ENCODE data around the gene GORASP2. TPM values are rescaled to one million over a fixed set of nuclear protein-coding genes. Genes with fewer than 3 reads are reported as not detected.
A peak's percentile ranks its signal among the peaks of the same experiment; 100 is the strongest.

The GORASP2 gene
- total RNA-seq, 2 experiments from 2014 or later = 87.3 to 95.7 TPM

GRCh38 chr2:170925923-170926322, 3.1 kb upstream of the GORASP2 start:
- Histone ChIP-seq H3K9me3 (ENCODE audit: control insufficient read depth in 1 of 2, insufficient read depth in 1 of 2, low read length in 2 of 2) (peaks cover 0 to 19% of the 10 kb centered on the region in 2 experiments), H3K4me3 (ENCODE audit: low read length) (no peak overlapping the region), H3K36me3 (ENCODE audit: insufficient read depth, low read length) (no peaks in the 10 kb centered on the region), H3K4me1 (ENCODE audit: insufficient read depth, low read length) (peaks cover 12% of the 10 kb centered on the region), H3K27ac (ENCODE audit: low read depth in 1 of 2, low read length in 2 of 2) (no peak overlapping the region), H3K27me3 (ENCODE audit: control insufficient read depth in 1 of 2, insufficient read depth in 2 of 2, low read length in 2 of 2) (no peaks in the 10 kb centered on the region)
- ChIA-PET POLR2A (no interaction called here), CTCF (no interaction called here)
- no peaks in the 10 kb centered on the region for H3K9me3 Mint-ChIP-seq
- no peak overlapping the region for H3K27ac Mint-ChIP-seq
- peaks cover 23% of the 10 kb centered on the region for H3K4me1 Mint-ChIP-seq (ENCODE audit: low read depth)
- no peak for TF ChIP-seq CTCF (IDR thresholded peaks at IDR 0.05)
- H3K4me3 Mint-ChIP-seq = no peak overlapping the region
- peaks cover 22% of the 10 kb centered on the region for H3K36me3 Mint-ChIP-seq (ENCODE audit: low read depth)
- H3K27me3 Mint-ChIP-seq = no peaks in the 10 kb centered on the region
- no peak for DNase-seq
- no peak for ATAC-seq (ENCODE audit: poor library complexity)
- intact Hi-C loops (cut with DNase I, micrococcal nuclease) = loop anchor here in 1 of 2 experiments (5.0 to 10.0 kb wide), 3 partner anchors 756 to 1629 kb away; partner anchors contain the start of genes PDK1 and PPIG

- POLR2A ChIA-PET = no interaction called here
- CTCF ChIA-PET = interaction anchor here (0.5 kb wide), 1 partner anchor 20 kb away, joined by 3 read pairs; no protein-coding TSS in a partner anchor
- no peaks in the 10 kb centered on the region for H3K27me3 ChIP-seq (ENCODE audit: control insufficient read depth in 1 of 2, insufficient read depth in 2 of 2, low read length in 2 of 2)
- peaks cover 0 to 19% of the 10 kb centered on the region in 2 experiments for H3K9me3 ChIP-seq (ENCODE audit: control insufficient read depth in 1 of 2, insufficient read depth in 1 of 2, low read length in 2 of 2)
- Mint-ChIP-seq H3K9me3 (no peaks in the 10 kb centered on the region), H3K4me3 (peak overlapping the region; percentile 14), H3K4me1 (ENCODE audit: low read depth) (peaks cover 30% of the 10 kb centered on the region), H3K27me3 (no peaks in the 10 kb centered on the region), H3K27ac (peak overlapping the region; percentile 59), H3K36me3 (ENCODE audit: low read depth) (peaks cover 22% of the 10 kb centered on the region)
- peaks cover 12% of the 10 kb centered on the region for H3K4me1 ChIP-seq (ENCODE audit: insufficient read depth, low read length)
- no peak for TF ChIP-seq CTCF (IDR thresholded peaks at IDR 0.05)
- intact Hi-C loops (cut with DNase I, micrococcal nuclease) = loop anchor here in 1 of 2 experiments (5.0 to 10.0 kb wide), 3 partner anchors 755 to 1628 kb away; partner anchors contain the start of genes PDK1 and PPIG
- H3K4me3 ChIP-seq (ENCODE audit: low read length) = no peak overlapping the region
- no peaks in the 10 kb centered on the region for H3K36me3 ChIP-seq (ENCODE audit: insufficient read depth, low read length)
- no peak overlapping the region for H3K27ac ChIP-seq (ENCODE audit: low read depth in 1 of 2, low read length in 2 of 2)
- ATAC-seq (ENCODE audit: poor library complexity) = no peak
- no peak for DNase-seq
These were observed 2.2 kb upstream of the GORASP2 start for GRCh38 chr2:170926743-170927297.

- intact Hi-C loops (cut with DNase I, micrococcal nuclease) = loop anchor here (1.0 to 10.0 kb wide), 8 partner anchors 45 to 1627 kb away; partner anchors contain the start of genes DCAF17 (in 1 of the 2), METTL8 (in 1 of the 2), PDK1 (in 1 of the 2) and PPIG (in 1 of the 2)
- ChIA-PET CTCF (interaction anchor here (0.6 to 3.4 kb wide), 36 partner anchors 8 to 1627 kb away, joined by 3 to 43 read pairs (median 6); partner anchors contain the start of genes DCAF17, DYNC1I2, FASTKD1 and HAT1), POLR2A (interaction anchor here (0.6 to 3.4 kb wide), 21 partner anchors 8 to 1629 kb away, joined by 3 to 36 read pairs (median 5); partner anchors contain the start of genes DCAF17, DYNC1I2, METTL8 and TLK1)
- ATAC-seq (ENCODE audit: poor library complexity) (no peak), DNase-seq (no peak)
- H3K9me3 Mint-ChIP-seq = no peaks in the 10 kb centered on the region
- H3K36me3 ChIP-seq (ENCODE audit: insufficient read depth, low read length) = no peaks in the 10 kb centered on the region
- peak overlapping the region; percentile 40 for H3K4me3 ChIP-seq (ENCODE audit: low read length)
- H3K27ac Mint-ChIP-seq = peak overlapping the region; percentile 94
- peak overlapping the region; percentile 94 for H3K4me3 Mint-ChIP-seq
- peaks cover 12% of the 10 kb centered on the region for H3K4me1 ChIP-seq (ENCODE audit: insufficient read depth, low read length)
- peaks cover 43% of the 10 kb centered on the region for H3K4me1 Mint-ChIP-seq (ENCODE audit: low read depth)
- no peaks in the 10 kb centered on the region for H3K27me3 Mint-ChIP-seq
- TF ChIP-seq CTCF (IDR thresholded peaks at IDR 0.05) = no peak
- no peaks in the 10 kb centered on the region for H3K27me3 ChIP-seq (ENCODE audit: control insufficient read depth in 1 of 2, insufficient read depth in 2 of 2, low read length in 2 of 2)
- peak overlapping the region; percentile 43 to 50 for H3K27ac ChIP-seq (ENCODE audit: low read depth in 1 of 2, low read length in 2 of 2)
- peaks cover 0 to 14% of the 10 kb centered on the region in 2 experiments for H3K9me3 ChIP-seq (ENCODE audit: control insufficient read depth in 1 of 2, insufficient read depth in 1 of 2, low read length in 2 of 2)
- H3K36me3 Mint-ChIP-seq (ENCODE audit: low read depth) = peaks cover 27% of the 10 kb centered on the region
These were observed 823 bp upstream of the GORASP2 start for GRCh38 chr2:170928036-170928823.

Measured in CD4-positive, alpha-beta T cell (primary cell).